Transverse colon (tissue), 4 donors: ENCODE results near the gene TBC1D2B. TPM values are rescaled to one million over a fixed set of nuclear protein-coding genes. Genes with fewer than 3 reads are reported as not detected.

Experiments used
- DNase-seq: peaks from one replicate; pipeline ENCODE4 v3.0.0-alpha.2; 2019
- H3K27ac ChIP-seq, 4 donors: fragments of 200-600 bp; sonication (generic); 2 replicates each; pipeline ENCODE4 v1.5.1; 2016 to 2018; ENCODE audit warnings: inconsistent platforms in 4 of 4
- H3K27me3 ChIP-seq: fragments of 200-600 bp; sonication (generic); 2 replicates; pipeline ENCODE4 v1.5.1; 2017; ENCODE audit warnings: inconsistent platforms
- H3K36me3 ChIP-seq, 4 donors: fragments of 200-600 bp; sonication (generic); 2 replicates each; pipeline ENCODE4 v1.5.1; 2017 to 2019; ENCODE audit warnings: inconsistent platforms in 4 of 4
- H3K4me1 ChIP-seq, 4 donors: fragments of 200-600 bp; sonication (generic); 2 replicates each; pipeline ENCODE4 v1.5.1; 2017 to 2020; ENCODE audit warnings: inconsistent platforms in 4 of 4
- H3K4me3 ChIP-seq, 4 donors: fragments of 200-600 bp; sonication (generic); 1 replicate in 1 of 4; 2 replicates in 3 of 4; pipeline versions ENCODE4 v1.5.1 to v1.6.1; 2017 to 2019; ENCODE audit warnings: inconsistent platforms in 4 of 4
- H3K9me3 ChIP-seq, 2 donors: fragments of 200-600 bp; sonication (generic); 2 replicates each; pipeline ENCODE4 v1.5.1; 2017 to 2019; ENCODE audit warnings: inconsistent platforms in 2 of 2
- EP300 ChIP-seq: sonication (generic); formaldehyde crosslinking; IDR thresholded peaks from one replicate; pipeline ENCODE4 v1.6.1; 2017; ENCODE audit warnings: antibody characterized with exemption, low read depth
- POLR2A ChIP-seq: fragments of 450-650 bp; IDR thresholded peaks from one replicate; pipeline ENCODE4 v1.6.1; 2016; ENCODE audit warnings: antibody characterized with exemption, mild to moderate bottlenecking, moderate library complexity
- POLR2AphosphoS5 ChIP-seq, 3 donors: sonication (generic); formaldehyde crosslinking; IDR thresholded peaks; one replicate each; pipeline ENCODE4 v1.6.1; 2016; ENCODE audit warnings: antibody characterized with exemption in 3 of 3
- WGBS, 2 donors: methylation state at CpG; one replicate each; pipeline ENCODE4 v1.1.5; 2018; ENCODE audit warnings: low coverage in 1 of 2; 5-methylcytosine and 5-hydroxymethylcytosine counted together
- in situ Hi-C, 4 donors: fragments of 200-750 bp; cut with MboI; loops; one replicate each; pipeline versions ENCODE4 v1.15.0 to v1.15.1; 2017; ENCODE audit warnings: low sequenced_read_pairs in 3 of 4, low pct_ligation_motif_present in 1 of 4, low pct_unique_long_range_greater_than_20kb in 1 of 4
- intact Hi-C: fragments of 100-400 bp; cut with DNase I; formaldehyde crosslinking; loops from one replicate; pipeline ENCODE4 v1.15.1; 2023; ENCODE audit warnings: low total_unique reads
- small RNA-seq, 4 donors: library from RNA; depleted of rRNA; stranded (forward); fragments of <200 nt; gene quantifications; one replicate each; pipeline ENCODE3, GENCODE V24; 2016
- total RNA-seq, 4 donors: library from RNA; depleted of rRNA; stranded (reverse); fragments of >200 nt; gene quantifications; one replicate each; pipeline ENCODE4 v1.1.0, GENCODE V29; 2016
- TF ChIP-seq, protein P1 (sequence below), 5 experiments: fragments of 200-600 bp in 3 of 5; fragments of 450-650 bp in 2 of 5; sonication (generic) in 3 of 5; IDR thresholded peaks; 1 replicate in 2 of 5; 2 replicates in 3 of 5; pipeline ENCODE4 v1.5.1; 2016 to 2017; ENCODE audit warnings: antibody characterized with exemption in 5 of 5, inconsistent platforms in 3 of 5, mild to moderate bottlenecking in 2 of 5, moderate library complexity in 1 of 5

Gene TBC1D2B
- total RNA-seq, 4 donors from 2014 or later, result 40.4 to 62.6 (median 53.8) TPM

DNA sequence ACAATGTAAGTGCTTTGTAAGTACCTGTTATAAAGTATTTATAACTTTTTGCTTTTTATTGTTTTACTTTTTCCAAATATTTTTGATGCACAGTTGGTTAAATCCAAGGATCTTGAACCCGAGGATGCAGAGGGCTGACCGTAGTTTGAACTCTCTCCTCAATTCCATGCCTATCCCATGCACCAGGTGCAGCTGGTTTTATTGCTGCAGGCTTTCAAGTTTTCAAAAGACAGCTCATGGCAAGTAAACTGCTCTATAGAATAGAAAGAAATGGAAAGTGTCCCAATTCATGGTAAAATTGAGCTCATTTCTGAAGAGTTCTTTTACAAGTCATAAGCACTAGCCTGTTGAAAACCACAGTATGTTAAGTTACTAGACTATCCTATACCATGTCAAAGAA is 131.9 kb downstream of the TBC1D2B start:
- H3K27ac ChIP-seq, result no peak overlapping the region
- peaks cover 0 to 16% (median 4%) of the 10 kb centered on the region in 4 donors for H3K4me1 ChIP-seq
- TF ChIP-seq POLR2AphosphoS5 (IDR thresholded peaks at IDR 0.05), result no peak
- TF ChIP-seq POLR2A, result no peak
- TF ChIP-seq, protein P1, sequence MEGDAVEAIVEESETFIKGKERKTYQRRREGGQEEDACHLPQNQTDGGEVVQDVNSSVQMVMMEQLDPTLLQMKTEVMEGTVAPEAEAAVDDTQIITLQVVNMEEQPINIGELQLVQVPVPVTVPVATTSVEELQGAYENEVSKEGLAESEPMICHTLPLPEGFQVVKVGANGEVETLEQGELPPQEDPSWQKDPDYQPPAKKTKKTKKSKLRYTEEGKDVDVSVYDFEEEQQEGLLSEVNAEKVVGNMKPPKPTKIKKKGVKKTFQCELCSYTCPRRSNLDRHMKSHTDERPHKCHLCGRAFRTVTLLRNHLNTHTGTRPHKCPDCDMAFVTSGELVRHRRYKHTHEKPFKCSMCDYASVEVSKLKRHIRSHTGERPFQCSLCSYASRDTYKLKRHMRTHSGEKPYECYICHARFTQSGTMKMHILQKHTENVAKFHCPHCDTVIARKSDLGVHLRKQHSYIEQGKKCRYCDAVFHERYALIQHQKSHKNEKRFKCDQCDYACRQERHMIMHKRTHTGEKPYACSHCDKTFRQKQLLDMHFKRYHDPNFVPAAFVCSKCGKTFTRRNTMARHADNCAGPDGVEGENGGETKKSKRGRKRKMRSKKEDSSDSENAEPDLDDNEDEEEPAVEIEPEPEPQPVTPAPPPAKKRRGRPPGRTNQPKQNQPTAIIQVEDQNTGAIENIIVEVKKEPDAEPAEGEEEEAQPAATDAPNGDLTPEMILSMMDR (IDR thresholded peaks at IDR 0.05), result no peak
- no peak for TF ChIP-seq EP300
- H3K36me3 ChIP-seq, result no peaks in the 10 kb centered on the region
- 20 to 59% methylated on average over 1 to 2 of the region's 2 CpGs for WGBS, 2 donors
- in situ Hi-C loops, result loop anchor here in 1 of 4 donors (25.0 kb wide), 1 partner anchor 792 kb away; no protein-coding TSS in a partner anchor
- H3K9me3 ChIP-seq, result no peaks in the 10 kb centered on the region
- no peak overlapping the region for H3K4me3 ChIP-seq
- intact Hi-C loops, result no loop called here
- no peak for DNase-seq
- H3K27me3 ChIP-seq, result no peaks in the 10 kb centered on the region

Small RNA genes lying within 50 kb of the gene (small RNA-seq; reads per million reads assigned to genes)
- gene RF00092, result 0 reads per million in 4 donors

Other genes with a start within 250 kb of the TBC1D2B start
- 1 to 10 TPM in 3 of 4 donors, not detected in 1; 6.0 to 9.7 (median 9.3) TPM for gene SH2D7, start 14.8 kb upstream of the TBC1D2B start, total RNA-seq
- 10 to 100 TPM in 2 of 4 donors, 1 to 10 TPM in 2; 8.4 to 19.5 (median 9.5) TPM for gene CIB2, start 53.7 kb upstream of the TBC1D2B start, total RNA-seq
- 100 to 1,000 TPM; 149 to 369 (median 166) TPM for gene IDH3A, start 71.7 kb upstream of the TBC1D2B start, total RNA-seq
- 1 to 10 TPM in 1 of 4 donors, not detected in 3; 1.5 TPM for gene ACSBG1, start 156.9 kb upstream of the TBC1D2B start, total RNA-seq
- gene DNAJA4, start 186.9 kb upstream of the TBC1D2B start, total RNA-seq, result 10 to 100 TPM; 34.9 to 69.9 (median 42.5) TPM
- 10 to 100 TPM in 3 of 4 donors, 1 to 10 TPM in 1; 9.0 to 51.4 (median 44.1) TPM for gene SKIC8, start 221.9 kb upstream of the TBC1D2B start, total RNA-seq